H1 (cell line): ENCODE data around the gene CCNYL1.

Experiments
- JUND ChIP-seq: IDR thresholded peaks from 2 replicates; pipeline ENCODE4 v1.6.1; 2011; ENCODE audit warnings: mild to moderate bottlenecking, improper control_type of control experiment, low read length
- NANOG ChIP-seq: IDR thresholded peaks from 2 replicates; pipeline ENCODE4 v1.6.1; 2011; ENCODE audit warnings: low read length, low read depth, mild to moderate bottlenecking, inconsistent platforms; ENCODE audit not compliant: insufficient read depth, poor library complexity, severe bottlenecking
- POLR2A ChIP-seq, 2 experiments: IDR thresholded peaks; 1 replicate in 1 of 2; 2 replicates in 1 of 2; pipeline ENCODE4 v1.6.1; 2011; ENCODE audit warnings: low read depth in 2 of 2, low read length in 2 of 2, mild to moderate bottlenecking in 2 of 2; ENCODE audit errors: control extremely low read depth in 1 of 2
- RNF2 ChIP-seq: fragments of 200-900, 300-1000 bp; sonication (generic); IDR thresholded peaks from 2 replicates; pipeline ENCODE4 v1.7.1; 2016; ENCODE audit warnings: borderline replicate concordance, low read depth, mild to moderate bottlenecking, antibody characterized with exemption, low read length; ENCODE audit not compliant: poor library complexity, severe bottlenecking; ENCODE audit errors: missing control alignments
- TEAD4 ChIP-seq: IDR thresholded peaks from 2 replicates; pipeline ENCODE4 v1.6.1; 2012; ENCODE audit warnings: low read depth, low read length, inconsistent platforms, mixed read lengths
- TF ChIP-seq, protein P1 (sequence below), 3 experiments: IDR thresholded peaks; 1 replicate in 2 of 3; 2 replicates in 1 of 3; pipeline versions ENCODE4 v1.5.1 to v1.6.1; 2011; ENCODE audit warnings: low read length in 3 of 3, mild to moderate bottlenecking in 3 of 3, inconsistent platforms in 2 of 3, low read depth in 1 of 3, moderate library complexity in 1 of 3; ENCODE audit not compliant: insufficient read depth in 1 of 3; ENCODE audit errors: control extremely low read depth in 1 of 3

DNA sequence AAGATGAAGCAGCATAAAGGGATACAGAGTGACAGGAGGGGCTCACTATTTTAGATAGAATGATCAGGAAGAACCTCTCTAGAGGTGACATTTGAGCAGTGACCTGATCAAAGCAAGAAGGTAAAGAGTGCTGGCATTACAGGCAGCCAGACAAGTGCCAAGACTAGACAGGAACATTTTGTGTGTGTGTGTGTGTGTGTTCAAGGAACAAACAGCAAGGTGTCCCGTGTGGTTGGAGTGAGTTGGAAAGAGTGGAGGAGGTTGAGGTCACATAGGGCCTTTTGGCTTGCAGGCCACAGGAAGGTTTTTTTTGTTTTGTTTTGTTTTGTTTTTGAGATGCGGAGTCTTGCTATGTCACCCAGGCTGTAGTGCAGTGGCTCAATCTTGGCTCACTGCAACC lies 32.6 kb downstream of the CCNYL1 start:
- no peak for TF ChIP-seq POLR2A (IDR thresholded peaks at IDR 0.05; ENCODE audit: control extremely low read depth in 1 of 2, low read depth in 2 of 2, low read length in 2 of 2)
- TF ChIP-seq TEAD4 = no peak
- no peak for TF ChIP-seq RNF2
- TF ChIP-seq NANOG = no peak
- TF ChIP-seq, protein P1, sequence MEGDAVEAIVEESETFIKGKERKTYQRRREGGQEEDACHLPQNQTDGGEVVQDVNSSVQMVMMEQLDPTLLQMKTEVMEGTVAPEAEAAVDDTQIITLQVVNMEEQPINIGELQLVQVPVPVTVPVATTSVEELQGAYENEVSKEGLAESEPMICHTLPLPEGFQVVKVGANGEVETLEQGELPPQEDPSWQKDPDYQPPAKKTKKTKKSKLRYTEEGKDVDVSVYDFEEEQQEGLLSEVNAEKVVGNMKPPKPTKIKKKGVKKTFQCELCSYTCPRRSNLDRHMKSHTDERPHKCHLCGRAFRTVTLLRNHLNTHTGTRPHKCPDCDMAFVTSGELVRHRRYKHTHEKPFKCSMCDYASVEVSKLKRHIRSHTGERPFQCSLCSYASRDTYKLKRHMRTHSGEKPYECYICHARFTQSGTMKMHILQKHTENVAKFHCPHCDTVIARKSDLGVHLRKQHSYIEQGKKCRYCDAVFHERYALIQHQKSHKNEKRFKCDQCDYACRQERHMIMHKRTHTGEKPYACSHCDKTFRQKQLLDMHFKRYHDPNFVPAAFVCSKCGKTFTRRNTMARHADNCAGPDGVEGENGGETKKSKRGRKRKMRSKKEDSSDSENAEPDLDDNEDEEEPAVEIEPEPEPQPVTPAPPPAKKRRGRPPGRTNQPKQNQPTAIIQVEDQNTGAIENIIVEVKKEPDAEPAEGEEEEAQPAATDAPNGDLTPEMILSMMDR (IDR thresholded peaks at IDR 0.05; ENCODE audit: control extremely low read depth in 1 of 3, insufficient read depth in 1 of 3, low read depth in 1 of 3, low read length in 3 of 3) = no peak
- no peak for TF ChIP-seq JUND
